Fibroblast of mammary gland (primary cell): Measurements from ENCODE around the gene EPHA3.

Experiments used
- DNase-seq: peaks from one replicate; pipeline ENCODE4 v3.0.0-alpha.2; 2010; ENCODE audit warnings: low read depth
- H3K4me3 ChIP-seq: 2 replicates; pipeline ENCODE4 v1.5.1; 2011; ENCODE audit warnings: low read depth, mild to moderate bottlenecking, low read length, moderate library complexity; ENCODE audit not compliant: control insufficient read depth
- CTCF ChIP-seq: conservative IDR thresholded peaks from 2 replicates; pipeline ENCODE4 v1.5.1; 2011; ENCODE audit warnings: low read depth, low read length, inconsistent platforms; ENCODE audit not compliant: control insufficient read depth, insufficient read depth

Gene EPHA3

GRCh38 chr3:89159605-89160004 lies 52.2 kb downstream of the EPHA3 start:
- H3K4me3 ChIP-seq = no peak overlapping the region
- no peak for TF ChIP-seq CTCF
- DNase-seq = no peak

- no peak for TF ChIP-seq CTCF
- no peak for DNase-seq
- no peak overlapping the region for H3K4me3 ChIP-seq
These were observed 57.4 kb downstream of the EPHA3 start for GRCh38 chr3:89164774-89165173.

- no peak overlapping the region for H3K4me3 ChIP-seq
- DNase-seq = no peak
- TF ChIP-seq CTCF = no peak
These were observed 58.3 kb downstream of the EPHA3 start for GRCh38 chr3:89165636-89166263.

- TF ChIP-seq CTCF = no peak
- H3K4me3 ChIP-seq = no peak overlapping the region
- DNase-seq = no peak
These were observed 64.5 kb downstream of the EPHA3 start for GRCh38 chr3:89171687-89172545.

GRCh38 chr3:89173546-89173945 lies 66.1 kb downstream of the EPHA3 start:
- no peak overlapping the region for H3K4me3 ChIP-seq
- TF ChIP-seq CTCF = no peak
- DNase-seq = no peak

- no peak for TF ChIP-seq CTCF
- H3K4me3 ChIP-seq = no peak overlapping the region
- peak; percentile 11 for DNase-seq
These were observed 72.1 kb downstream of the EPHA3 start for GRCh38 chr3:89179355-89180001.
